Epithelial cell of proximal tubule (primary cell): ENCODE measurements around the gene RAB18. TPM values are rescaled to one million over a fixed set of nuclear protein-coding genes. Genes with fewer than 3 reads are reported as not detected.
"Not testable (repeated sequence)": the region's sequence is repeated elsewhere in the genome, so short reads cannot be mapped to it uniquely, and the experiment has no call there.

Experiments
- DNase-seq: peaks from one replicate; pipeline ENCODE4 v3.0.0-alpha.2; 2011; ENCODE audit warnings: low read depth
- H3K4me3 ChIP-seq: 2 replicates; pipeline ENCODE4 v1.5.1; 2011; ENCODE audit warnings: low read depth, mild to moderate bottlenecking, low read length
- total RNA-seq: library from RNA; depleted of rRNA; stranded (reverse); fragments of >200 nt; gene quantifications from 2 replicates; pipeline ENCODE4 v1.2.3, GENCODE V29; 2015
- TF ChIP-seq, protein P1 (sequence below): conservative IDR thresholded peaks from 2 replicates; pipeline ENCODE4 v1.5.1; 2012; ENCODE audit warnings: low read depth, mild to moderate bottlenecking, low read length

The RAB18 gene
- total RNA-seq, 1 donor from 2014 or later = 30.3 TPM

- no peak for DNase-seq
- TF ChIP-seq, protein P1, sequence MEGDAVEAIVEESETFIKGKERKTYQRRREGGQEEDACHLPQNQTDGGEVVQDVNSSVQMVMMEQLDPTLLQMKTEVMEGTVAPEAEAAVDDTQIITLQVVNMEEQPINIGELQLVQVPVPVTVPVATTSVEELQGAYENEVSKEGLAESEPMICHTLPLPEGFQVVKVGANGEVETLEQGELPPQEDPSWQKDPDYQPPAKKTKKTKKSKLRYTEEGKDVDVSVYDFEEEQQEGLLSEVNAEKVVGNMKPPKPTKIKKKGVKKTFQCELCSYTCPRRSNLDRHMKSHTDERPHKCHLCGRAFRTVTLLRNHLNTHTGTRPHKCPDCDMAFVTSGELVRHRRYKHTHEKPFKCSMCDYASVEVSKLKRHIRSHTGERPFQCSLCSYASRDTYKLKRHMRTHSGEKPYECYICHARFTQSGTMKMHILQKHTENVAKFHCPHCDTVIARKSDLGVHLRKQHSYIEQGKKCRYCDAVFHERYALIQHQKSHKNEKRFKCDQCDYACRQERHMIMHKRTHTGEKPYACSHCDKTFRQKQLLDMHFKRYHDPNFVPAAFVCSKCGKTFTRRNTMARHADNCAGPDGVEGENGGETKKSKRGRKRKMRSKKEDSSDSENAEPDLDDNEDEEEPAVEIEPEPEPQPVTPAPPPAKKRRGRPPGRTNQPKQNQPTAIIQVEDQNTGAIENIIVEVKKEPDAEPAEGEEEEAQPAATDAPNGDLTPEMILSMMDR = no peak
- H3K4me3 ChIP-seq = peak overlapping the region; percentile 81
Measured at GRCh38 chr10:27503498-27504006, 552 bp upstream of the RAB18 start.

DNA sequence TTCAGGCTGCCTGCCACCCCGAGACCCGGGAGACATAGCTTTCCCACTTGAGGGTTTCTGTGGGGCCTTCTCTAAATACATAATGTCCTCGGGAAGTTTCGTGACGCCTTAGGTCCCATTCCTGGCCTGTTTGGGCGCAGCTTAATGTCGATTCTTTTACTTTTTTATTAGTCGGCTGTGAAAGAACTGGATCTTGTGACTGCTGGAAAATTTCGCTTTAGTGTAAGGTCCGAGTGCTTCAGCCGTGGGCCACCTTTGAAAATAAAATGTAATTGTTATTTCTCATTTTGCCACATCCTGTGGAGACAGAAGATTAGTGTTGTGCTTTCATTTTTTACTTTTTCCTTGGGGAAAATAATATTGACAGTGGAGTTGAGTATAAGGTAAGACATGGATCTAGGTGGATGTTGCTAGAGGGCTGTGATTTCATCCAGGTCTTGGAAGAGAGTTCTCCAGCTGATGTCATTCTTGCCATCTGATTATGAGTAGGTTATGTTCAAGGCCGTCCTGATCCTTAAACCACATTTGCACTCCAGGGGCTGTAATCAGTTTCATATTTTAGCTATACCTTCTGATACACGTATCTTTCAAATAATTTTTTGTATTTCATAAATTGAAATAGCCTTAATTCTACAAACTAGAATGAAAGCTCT, 830 bp downstream of the RAB18 start:
- TF ChIP-seq, protein P1 = no peak
- peak overlapping the region; percentile 81 for H3K4me3 ChIP-seq
- DNase-seq = no peak

DNA sequence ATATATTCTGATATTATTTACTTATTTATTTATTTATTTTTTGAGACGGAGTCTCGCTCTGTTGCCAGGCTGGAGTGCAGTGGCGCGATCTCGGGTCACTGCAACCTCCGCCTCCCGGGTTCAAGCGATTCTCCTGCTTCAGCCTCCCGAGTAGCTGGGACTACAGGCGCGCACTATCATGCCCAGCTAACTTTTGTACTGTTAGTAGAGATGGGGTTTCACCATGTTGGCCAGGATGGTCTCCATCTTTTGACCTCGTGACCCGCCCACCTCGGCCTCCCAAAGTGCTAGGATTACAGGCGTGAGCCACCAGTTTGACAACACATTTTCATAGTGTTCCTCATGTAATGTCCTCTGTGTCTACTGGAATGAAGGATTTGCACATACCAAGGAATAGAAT, 1.4 kb downstream of the RAB18 start:
- H3K4me3 ChIP-seq = peak overlapping the region; percentile 81
- not testable (repeated sequence) for DNase-seq

DNA sequence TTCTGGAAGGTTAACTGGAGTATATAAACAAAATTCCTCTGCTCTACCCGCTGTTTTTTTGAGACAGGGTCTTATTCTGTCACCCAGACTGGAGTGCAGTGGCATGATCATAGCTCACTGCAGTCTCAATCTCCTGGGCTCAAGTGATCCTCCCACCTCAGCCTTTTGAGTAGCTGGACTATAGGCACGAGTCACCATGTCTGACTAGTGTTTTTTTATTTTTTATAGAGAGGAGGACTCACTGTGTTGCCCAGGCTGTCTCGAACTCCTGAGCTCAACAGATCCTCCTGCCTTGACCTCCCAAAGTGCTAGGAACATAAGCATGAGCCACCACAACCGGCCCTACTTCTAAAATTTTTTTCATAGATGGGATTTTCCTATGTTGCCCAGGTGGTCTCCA, 2.2 kb downstream of the RAB18 start:
- TF ChIP-seq, protein P1 = no peak
- DNase-seq = no peak
- H3K4me3 ChIP-seq = no peak overlapping the region

DNA sequence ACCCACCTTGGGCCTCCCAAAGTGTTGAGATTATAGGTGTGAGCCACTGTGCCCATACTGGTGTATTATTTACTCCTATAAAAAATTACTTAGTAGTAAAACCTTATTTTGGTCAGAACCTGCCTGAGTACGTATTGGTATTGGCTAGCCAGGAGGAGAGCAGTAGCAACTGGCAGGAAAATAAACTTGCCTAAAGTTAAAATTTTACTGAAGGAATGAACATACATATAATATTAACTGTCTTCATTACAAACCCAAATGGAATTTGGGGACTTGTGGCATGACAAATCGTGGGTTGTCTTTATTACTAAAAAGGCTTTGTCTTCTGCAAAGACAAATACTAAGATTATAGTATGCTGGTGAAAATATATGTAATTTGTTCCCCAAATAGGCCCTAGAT, 8.4 kb downstream of the RAB18 start:
- H3K4me3 ChIP-seq = no peak overlapping the region
- no peak for DNase-seq
- TF ChIP-seq, protein P1 = no peak

- TF ChIP-seq, protein P1 = no peak
- DNase-seq = no peak
Measured at GRCh38 chr10:27513451-27514191, 9.5 kb downstream of the RAB18 start.

DNA sequence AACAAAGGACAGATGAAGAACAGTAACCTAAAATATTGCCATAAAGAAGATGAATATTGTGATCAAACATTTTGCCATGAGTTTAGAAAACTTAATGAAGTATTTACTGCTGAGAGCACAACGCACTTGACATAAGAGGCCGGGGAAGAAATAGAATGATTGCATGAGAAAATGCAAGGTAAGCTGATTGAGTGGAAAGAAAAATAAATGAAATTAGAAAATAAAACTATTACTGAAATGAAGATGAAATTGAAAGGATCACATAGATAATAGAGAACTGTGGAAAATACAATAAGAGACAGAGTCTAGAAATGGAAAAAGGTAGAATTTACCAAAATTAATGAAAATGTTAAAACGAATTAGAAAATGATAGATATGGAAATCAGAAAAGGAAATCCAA, 10.1 kb downstream of the RAB18 start:
- H3K4me3 ChIP-seq = no peak overlapping the region
- TF ChIP-seq, protein P1 = no peak
- no peak for DNase-seq

More at GRCh38 chr10:27513451-27514191, 9.5 kb downstream of the RAB18 start:
- H3K4me3 ChIP-seq = no peak overlapping the region
